Measurements from ENCODE around the gene MYB.
"Not testable (repeated sequence)": the region's sequence is repeated elsewhere in the genome, so short reads cannot be mapped to it uniquely, and the experiment has no call there.

Gene MYB

GRCh38 chr6:135235716-135236115, 54.6 kb downstream of the MYB start:
- no peak for DNase-seq (ENCODE audit: low read depth)
- no peak overlapping the region for H3K4me3 ChIP-seq (ENCODE audit: low read depth, low read length)
- TF ChIP-seq CTCF (conservative IDR thresholded peaks at IDR 0.05; ENCODE audit: low read depth, low read length): no peak

- DNase-seq (ENCODE audit: low read depth): no peak
- no peak overlapping the region for H3K4me3 ChIP-seq (ENCODE audit: low read depth, low read length)
- TF ChIP-seq CTCF (conservative IDR thresholded peaks at IDR 0.05; ENCODE audit: low read depth, low read length): no peak
Measured at GRCh38 chr6:135236319-135236718, 55.2 kb downstream of the MYB start.

GRCh38 chr6:135236732-135237131, 55.6 kb downstream of the MYB start:
- H3K4me3 ChIP-seq (ENCODE audit: low read depth, low read length): no peak overlapping the region
- DNase-seq (ENCODE audit: low read depth): no peak
- no peak for TF ChIP-seq CTCF (conservative IDR thresholded peaks at IDR 0.05; ENCODE audit: low read depth, low read length)

DNA sequence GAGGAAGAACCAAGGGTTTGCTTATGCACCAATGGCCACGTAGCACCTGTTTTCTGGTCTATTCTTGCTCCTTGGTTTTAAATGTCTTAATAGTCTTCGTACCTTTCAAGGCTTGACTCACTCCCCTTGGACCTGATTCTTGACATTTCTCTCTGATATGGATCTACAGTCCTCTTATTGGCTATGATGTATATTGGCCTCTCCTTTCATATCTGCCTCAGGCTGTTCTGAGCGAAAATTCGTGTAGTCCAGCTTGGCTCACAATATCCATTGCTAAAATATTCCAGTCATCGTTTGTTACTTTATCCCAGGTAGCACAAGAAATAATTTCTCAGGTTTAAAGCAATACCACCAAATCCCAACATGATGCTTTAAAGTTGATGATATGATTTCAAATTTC, 59.6 kb downstream of the MYB start:
- no peak for DNase-seq (ENCODE audit: low read depth)
- H3K4me3 ChIP-seq (ENCODE audit: low read depth, low read length): no peak overlapping the region
- TF ChIP-seq CTCF (conservative IDR thresholded peaks at IDR 0.05; ENCODE audit: low read depth, low read length): no peak

DNA sequence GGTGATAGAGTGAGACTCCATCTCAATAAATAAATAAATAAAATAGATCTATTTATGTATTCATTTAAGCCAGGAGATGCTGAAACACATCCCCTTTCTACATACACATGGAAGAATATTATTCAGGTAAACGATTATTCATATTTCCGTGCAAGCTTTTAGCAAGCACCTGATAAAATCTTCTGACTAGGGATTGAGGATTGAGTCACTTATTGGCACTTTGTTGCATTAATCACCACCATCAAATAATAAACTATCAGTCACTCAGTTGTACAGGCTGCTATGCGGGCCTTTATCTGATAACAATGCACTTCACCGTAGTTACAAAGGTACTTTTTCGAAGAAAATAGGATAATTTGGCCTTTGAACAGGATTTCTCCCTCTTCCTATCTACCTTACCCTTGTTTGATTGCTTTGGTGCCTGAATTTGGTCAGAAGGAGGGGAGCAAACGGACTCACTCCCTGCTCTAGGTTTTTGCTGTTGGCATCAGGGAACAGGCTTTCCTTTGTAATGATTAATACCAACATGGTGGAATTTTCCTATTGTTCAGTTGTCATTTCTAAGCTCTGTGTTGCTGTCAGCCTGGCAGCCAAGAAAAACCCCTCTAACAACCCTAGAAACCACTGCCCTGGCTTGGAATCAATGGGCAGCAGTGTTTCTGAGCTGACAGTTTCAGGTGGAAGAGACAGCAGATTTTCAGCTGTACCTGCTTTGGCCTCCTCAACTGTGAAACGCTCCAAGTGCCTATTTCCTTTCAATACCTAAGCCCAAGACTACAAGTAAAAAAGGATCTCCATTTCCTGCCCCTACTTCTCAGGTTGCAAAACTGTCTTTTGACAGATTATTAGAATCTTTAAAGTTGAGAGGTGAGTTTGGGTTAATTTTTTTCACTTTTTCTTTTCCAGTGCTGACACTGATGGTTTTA, 63.0 kb downstream of the MYB start:
- DNase-seq (ENCODE audit: low read depth): no peak
- TF ChIP-seq CTCF (conservative IDR thresholded peaks at IDR 0.05; ENCODE audit: low read depth, low read length): no peak
- H3K4me3 ChIP-seq (ENCODE audit: low read depth, low read length): no peak overlapping the region

GRCh38 chr6:135244805-135245204, 63.7 kb downstream of the MYB start:
- no peak for TF ChIP-seq CTCF (conservative IDR thresholded peaks at IDR 0.05; ENCODE audit: low read depth, low read length)
- DNase-seq (ENCODE audit: low read depth): no peak
- no peak overlapping the region for H3K4me3 ChIP-seq (ENCODE audit: low read depth, low read length)

- not testable (repeated sequence) for H3K4me3 ChIP-seq (ENCODE audit: low read depth, low read length); DNase-seq (ENCODE audit: low read depth)
Measured at GRCh38 chr6:135246412-135247012, 65.4 kb downstream of the MYB start.
